HEK293 (cell line): ENCODE results near the gene TMEM255B.

Experiments used
- CTCF ChIA-PET: fragments of 350-600 bp; formaldehyde crosslinking; extraction: SDS; loops from one replicate; lab custom pipeline; 2021; ENCODE audit warnings: antibody characterized with exemption; lab: Yijun Ruan, JAX
- POLR2A ChIA-PET: fragments of 300-600 bp; formaldehyde crosslinking; extraction: SDS; loops from one replicate; lab custom pipeline; 2020; ENCODE audit warnings: antibody characterized with exemption, inconsistent platforms; lab: Yijun Ruan, JAX
- H3K27ac ChIP-seq: fragments of 200-500 bp; sonication (Bioruptor generic); 2 replicates; pipeline ENCODE4 v1.5.1; 2014; ENCODE audit warnings: low read depth, low read length, control low read depth, inconsistent platforms; ENCODE audit errors: extremely low read depth
- H3K36me3 ChIP-seq, 2 experiments: fragments of 200-500 bp in 1 of 2; sonication (Bioruptor generic) in 1 of 2; 1 replicate in 1 of 2; 2 replicates in 1 of 2; pipeline ENCODE4 v1.5.1; 2014 to 2017; ENCODE audit warnings: inconsistent platforms in 2 of 2, low read length in 2 of 2; ENCODE audit not compliant: control insufficient read depth in 2 of 2, insufficient read depth in 1 of 2
- H3K4me1 ChIP-seq: fragments of 200-500 bp; sonication (Bioruptor generic); 2 replicates; pipeline ENCODE4 v1.5.1; 2014; ENCODE audit warnings: mild to moderate bottlenecking, low read length, inconsistent platforms; ENCODE audit not compliant: control insufficient read depth, insufficient read depth
- H3K4me3 ChIP-seq: 2 replicates; pipeline ENCODE4 v1.5.1; 2011; ENCODE audit warnings: low read depth, mild to moderate bottlenecking, control low read depth, low read length, moderate library complexity
- H3K9me3 ChIP-seq: fragments of 200-500 bp; sonication (Bioruptor generic); 2 replicates; pipeline ENCODE4 v1.5.1; 2014; ENCODE audit warnings: low read depth, low read length, inconsistent platforms; ENCODE audit not compliant: control insufficient read depth, insufficient read depth
- AEBP2 ChIP-seq: fragments of 450-650 bp; formaldehyde crosslinking; IDR thresholded peaks from 2 replicates; pipeline ENCODE4 v1.5.1; 2016; ENCODE audit warnings: missing biosample characterization, missing genetic modification characterization, borderline replicate concordance
- EGR2 ChIP-seq: fragments of 450-650 bp; formaldehyde crosslinking; IDR thresholded peaks from 2 replicates; pipeline ENCODE4 v1.5.1; 2016; ENCODE audit warnings: low read depth, missing biosample characterization, missing genetic modification characterization
- GFI1B ChIP-seq: fragments of 450-650 bp; formaldehyde crosslinking; IDR thresholded peaks from 2 replicates; pipeline ENCODE4 v1.5.1; 2016; ENCODE audit warnings: missing biosample characterization, missing genetic modification characterization
- PRDM2 ChIP-seq: fragments of 450-650 bp; formaldehyde crosslinking; IDR thresholded peaks from 2 replicates; pipeline ENCODE4 v1.5.1; 2016; ENCODE audit warnings: missing biosample characterization, missing genetic modification characterization, borderline replicate concordance
- SALL2 ChIP-seq: fragments of 450-650 bp; formaldehyde crosslinking; IDR thresholded peaks from 2 replicates; pipeline ENCODE4 v1.5.0; 2017; ENCODE audit warnings: missing biosample characterization, mild to moderate bottlenecking, missing genetic modification characterization, borderline replicate concordance
- ZBTB44 ChIP-seq: fragments of 450-650 bp; IDR thresholded peaks from 2 replicates; pipeline ENCODE4 v1.5.1; 2018; ENCODE audit warnings: missing biosample characterization, mild to moderate bottlenecking, missing genetic modification characterization
- ZBTB49 ChIP-seq: fragments of 450-650 bp; formaldehyde crosslinking; IDR thresholded peaks from 2 replicates; pipeline ENCODE4 v1.5.1; 2016; ENCODE audit warnings: missing biosample characterization, missing genetic modification characterization, low read depth
- ZBTB6 ChIP-seq: fragments of 450-650 bp; formaldehyde crosslinking; IDR thresholded peaks from 2 replicates; pipeline ENCODE4 v1.5.1; 2017; ENCODE audit warnings: missing biosample characterization, missing genetic modification characterization
- ZNF112 ChIP-seq: fragments of 450-650 bp; formaldehyde crosslinking; IDR thresholded peaks from 2 replicates; pipeline ENCODE4 v1.5.0; 2017; ENCODE audit warnings: missing biosample characterization, missing genetic modification characterization
- ZNF121 ChIP-seq: fragments of 450-650 bp; formaldehyde crosslinking; IDR thresholded peaks from 2 replicates; pipeline ENCODE4 v1.5.1; 2016; ENCODE audit warnings: missing biosample characterization, missing genetic modification characterization
- ZNF184 ChIP-seq: fragments of 450-650 bp; IDR thresholded peaks from 2 replicates; pipeline ENCODE4 v1.5.1; 2018; ENCODE audit warnings: missing biosample characterization, mild to moderate bottlenecking, missing genetic modification characterization
- ZNF221 ChIP-seq: fragments of 450-650 bp; formaldehyde crosslinking; IDR thresholded peaks from 2 replicates; pipeline ENCODE4 v1.5.1; 2017; ENCODE audit warnings: missing biosample characterization, missing genetic modification characterization, borderline replicate concordance
- ZNF311 ChIP-seq: fragments of 450-650 bp; formaldehyde crosslinking; IDR thresholded peaks from 2 replicates; pipeline ENCODE4 v1.5.1; 2017; ENCODE audit warnings: missing biosample characterization, missing genetic modification characterization, borderline replicate concordance
- ZNF549 ChIP-seq: fragments of 450-650 bp; IDR thresholded peaks from 2 replicates; pipeline ENCODE4 v1.5.1; 2018; ENCODE audit warnings: missing biosample characterization, missing genetic modification characterization, mild to moderate bottlenecking, inconsistent platforms, moderate library complexity
- ZNF596 ChIP-seq: fragments of 450-650 bp; IDR thresholded peaks from 2 replicates; pipeline ENCODE4 v1.5.0; 2018; ENCODE audit warnings: missing biosample characterization, mild to moderate bottlenecking, missing genetic modification characterization, moderate library complexity
- ZSCAN30 ChIP-seq: fragments of 450-650 bp; IDR thresholded peaks from 2 replicates; pipeline ENCODE4 v1.5.1; 2018; ENCODE audit warnings: missing biosample characterization, mild to moderate bottlenecking, missing genetic modification characterization, moderate library complexity

Gene TMEM255B

GRCh38 chr13:113753171-113753570 lies 5.9 kb upstream of the TMEM255B start:
- POLR2A ChIA-PET, result no interaction called here

GRCh38 chr13:113754242-113754641 lies 4.8 kb upstream of the TMEM255B start:
- no peaks in the 10 kb centered on the region for H3K9me3 ChIP-seq
- no peak overlapping the region for H3K27ac ChIP-seq
- ChIA-PET CTCF (no interaction called here), POLR2A (no interaction called here)
- no peak overlapping the region for H3K4me3 ChIP-seq
- H3K4me1 ChIP-seq, result no peaks in the 10 kb centered on the region
- no peak for TF ChIP-seq ZNF549 (tag by site-specific recombination)
- no peak for TF ChIP-seq GFI1B (tag by site-specific recombination)
- TF ChIP-seq ZBTB44, result no peak
- no peak for TF ChIP-seq ZNF311 (tag by site-specific recombination)
- no peak for TF ChIP-seq ZNF184 (tag by site-specific recombination)
- TF ChIP-seq ZBTB49 (tag by site-specific recombination), result no peak
- TF ChIP-seq ZSCAN30 (tag by site-specific recombination), result no peak
- no peak for TF ChIP-seq ZNF596 (tag by site-specific recombination)
- TF ChIP-seq PRDM2 (tag by site-specific recombination), result no peak
- TF ChIP-seq ZNF121, result no peak
- no peak for TF ChIP-seq ZNF112 (tag by site-specific recombination)
- no peak for TF ChIP-seq ZBTB6
- no peak for TF ChIP-seq ZNF221 (tag by site-specific recombination)
- TF ChIP-seq EGR2 (tag by site-specific recombination), result no peak
- TF ChIP-seq SALL2 (tag by site-specific recombination), result no peak
- no peaks in the 10 kb centered on the region for H3K36me3 ChIP-seq

More at GRCh38 chr13:113753171-113753570, 5.9 kb upstream of the TMEM255B start:
- Histone ChIP-seq H3K4me3 (no peak overlapping the region), H3K36me3 (no peaks in the 10 kb centered on the region), H3K4me1 (no peaks in the 10 kb centered on the region), H3K27ac (no peak overlapping the region), H3K9me3 (no peaks in the 10 kb centered on the region)
- no peak for TF ChIP-seq AEBP2 (tag by site-specific recombination)
- CTCF ChIA-PET, result no interaction called here
